T-helper 1 cell treated with Interleukin-12 subunit alpha and Interleukin-12 subunit beta and Interleukin-4 antibody, amounts not matched to agents 30 μg/mL and 1 μg/mL, for 36 hours (primary cell): ENCODE results near the gene BNIP2.
A peak's percentile ranks its signal among the peaks of the same experiment; 100 is the strongest.
"Not testable (repeated sequence)": the region's sequence is repeated elsewhere in the genome, so short reads cannot be mapped to it uniquely, and the experiment has no call there.

Experiments
- H3K27ac Mint-ChIP-seq: one replicate; pipeline ENCODE4 v1.8.0; 2021; ENCODE audit warnings: mild to moderate bottlenecking, mixed read lengths
- H3K27me3 Mint-ChIP-seq: one replicate; pipeline ENCODE4 v1.8.0; 2021; ENCODE audit warnings: low read depth, mixed read lengths
- H3K36me3 Mint-ChIP-seq: one replicate; pipeline ENCODE4 v1.8.0; 2021; ENCODE audit warnings: low read depth, mixed read lengths
- H3K4me1 Mint-ChIP-seq: one replicate; pipeline ENCODE4 v1.8.0; 2021; ENCODE audit warnings: low read depth, mixed read lengths
- H3K4me3 Mint-ChIP-seq: one replicate; pipeline ENCODE4 v1.8.0; 2021; ENCODE audit warnings: mild to moderate bottlenecking, moderate library complexity, mixed read lengths
- H3K9me3 Mint-ChIP-seq: one replicate; pipeline ENCODE4 v1.8.0; 2021; ENCODE audit warnings: mixed read lengths

BNIP2 gene

GRCh38 chr15:59674361-59674877 lies 14.7 kb downstream of the BNIP2 start:
- Mint-ChIP-seq H3K9me3 (no peaks in the 10 kb centered on the region), H3K36me3 (peaks cover 59% of the 10 kb centered on the region), H3K4me3 (no peak overlapping the region), H3K27ac (no peak overlapping the region), H3K4me1 (peaks cover 10% of the 10 kb centered on the region), H3K27me3 (no peaks in the 10 kb centered on the region)

- Mint-ChIP-seq H3K36me3 (peaks cover 35% of the 10 kb centered on the region), H3K27ac (no peak overlapping the region)
Observed at GRCh38 chr15:59668556-59668955, 20.6 kb downstream of the BNIP2 start.

GRCh38 chr15:59662260-59662659 lies 26.9 kb downstream of the BNIP2 start:
- no peak overlapping the region for H3K27ac Mint-ChIP-seq
- no peaks in the 10 kb centered on the region for H3K27me3 Mint-ChIP-seq

More at GRCh38 chr15:59668556-59668955, 20.6 kb downstream of the BNIP2 start:
- no peaks in the 10 kb centered on the region for H3K9me3 Mint-ChIP-seq
- no peak overlapping the region for H3K4me3 Mint-ChIP-seq
- H3K27me3 Mint-ChIP-seq = no peaks in the 10 kb centered on the region
- peaks cover 5% of the 10 kb centered on the region for H3K4me1 Mint-ChIP-seq

GRCh38 chr15:59659366-59659765 lies 29.8 kb downstream of the BNIP2 start:
- Mint-ChIP-seq H3K9me3 (no peaks in the 10 kb centered on the region), H3K4me1 (peaks cover 5% of the 10 kb centered on the region), H3K4me3 (no peak overlapping the region), H3K27me3 (no peaks in the 10 kb centered on the region), H3K27ac (no peak overlapping the region), H3K36me3 (peaks cover 13% of the 10 kb centered on the region)

More at GRCh38 chr15:59662260-59662659, 26.9 kb downstream of the BNIP2 start:
- Mint-ChIP-seq H3K36me3 (peaks cover 17% of the 10 kb centered on the region), H3K4me3 (no peak overlapping the region), H3K4me1 (peaks cover 3% of the 10 kb centered on the region), H3K9me3 (no peaks in the 10 kb centered on the region)

- Mint-ChIP-seq H3K36me3 (peaks cover 16% of the 10 kb centered on the region), H3K27ac (peak overlapping the region; percentile 88), H3K9me3 (peaks cover under 1% of the 10 kb centered on the region), H3K4me1 (peaks cover 9% of the 10 kb centered on the region), H3K4me3 (no peak overlapping the region), H3K27me3 (no peaks in the 10 kb centered on the region)
Observed at GRCh38 chr15:59657635-59658125, 31.4 kb downstream of the BNIP2 start.

- H3K36me3 Mint-ChIP-seq = peaks cover 16% of the 10 kb centered on the region
- H3K9me3 Mint-ChIP-seq = peaks cover 3% of the 10 kb centered on the region
- no peaks in the 10 kb centered on the region for H3K27me3 Mint-ChIP-seq
- peak within 1 kb of the TSS; percentile 88 for H3K27ac Mint-ChIP-seq
- H3K4me3 Mint-ChIP-seq = no peak within 1 kb of the TSS
- H3K4me1 Mint-ChIP-seq = peaks cover 12% of the 10 kb centered on the region
Observed at GRCh38 chr15:59656897-59657634, 32.1 kb downstream of the BNIP2 start, which contains the start of gene GTF2A2. TSS of gene GTF2A2 (minus strand) at chr15:59657515. CDS start at chr15:59652277, 5,238 bp downstream.

GRCh38 chr15:59654046-59654445 lies 35.1 kb downstream of the BNIP2 start:
- Mint-ChIP-seq H3K4me3 (no peak overlapping the region), H3K9me3 (peaks cover 3% of the 10 kb centered on the region), H3K4me1 (peaks cover 15% of the 10 kb centered on the region)

GRCh38 chr15:59649603-59650002 lies 39.5 kb downstream of the BNIP2 start:
- peaks cover 31% of the 10 kb centered on the region for H3K36me3 Mint-ChIP-seq
- no peak overlapping the region for H3K27ac Mint-ChIP-seq
- H3K27me3 Mint-ChIP-seq = no peaks in the 10 kb centered on the region
- H3K4me3 Mint-ChIP-seq = no peak overlapping the region
- peaks cover 13% of the 10 kb centered on the region for H3K4me1 Mint-ChIP-seq
- H3K9me3 Mint-ChIP-seq = peaks cover 3% of the 10 kb centered on the region

More at GRCh38 chr15:59654046-59654445, 35.1 kb downstream of the BNIP2 start:
- Mint-ChIP-seq H3K27ac (no peak overlapping the region), H3K27me3 (no peaks in the 10 kb centered on the region), H3K36me3 (peaks cover 21% of the 10 kb centered on the region)

- Mint-ChIP-seq H3K27ac (no peak overlapping the region), H3K4me3 (no peak overlapping the region), H3K9me3 (no peaks in the 10 kb centered on the region), H3K4me1 (peaks cover 6% of the 10 kb centered on the region), H3K27me3 (no peaks in the 10 kb centered on the region), H3K36me3 (peaks cover 27% of the 10 kb centered on the region)
Observed at GRCh38 chr15:59647085-59647484, 42.0 kb downstream of the BNIP2 start.

GRCh38 chr15:59646277-59646676 lies 42.8 kb downstream of the BNIP2 start:
- H3K36me3 Mint-ChIP-seq = peaks cover 22% of the 10 kb centered on the region
- H3K9me3 Mint-ChIP-seq = no peaks in the 10 kb centered on the region
- H3K4me3 Mint-ChIP-seq = no peak overlapping the region
- no peak overlapping the region for H3K27ac Mint-ChIP-seq
- no peaks in the 10 kb centered on the region for H3K27me3 Mint-ChIP-seq
- H3K4me1 Mint-ChIP-seq = peaks cover 6% of the 10 kb centered on the region

- H3K9me3 Mint-ChIP-seq, H3K27me3 Mint-ChIP-seq, H3K27ac Mint-ChIP-seq, H3K4me1 Mint-ChIP-seq, H3K4me3 Mint-ChIP-seq: not testable (repeated sequence)
- H3K36me3 Mint-ChIP-seq = peaks cover 23% of the 10 kb centered on the region
Observed at GRCh38 chr15:59645812-59646211, 43.3 kb downstream of the BNIP2 start.

GRCh38 chr15:59644756-59645155 lies 44.4 kb downstream of the BNIP2 start:
- H3K36me3 Mint-ChIP-seq = peaks cover 19% of the 10 kb centered on the region
- H3K4me1 Mint-ChIP-seq = peaks cover 4% of the 10 kb centered on the region
- H3K27me3 Mint-ChIP-seq = no peaks in the 10 kb centered on the region
- no peaks in the 10 kb centered on the region for H3K9me3 Mint-ChIP-seq
- H3K27ac Mint-ChIP-seq = no peak overlapping the region
- no peak overlapping the region for H3K4me3 Mint-ChIP-seq

GRCh38 chr15:59642351-59642750 lies 46.8 kb downstream of the BNIP2 start:
- Mint-ChIP-seq H3K27ac (no peak overlapping the region), H3K9me3 (no peaks in the 10 kb centered on the region), H3K4me3 (no peak overlapping the region), H3K36me3 (peaks cover 20% of the 10 kb centered on the region), H3K27me3 (no peaks in the 10 kb centered on the region), H3K4me1 (peaks cover 1% of the 10 kb centered on the region)

- H3K27ac Mint-ChIP-seq, H3K36me3 Mint-ChIP-seq, H3K9me3 Mint-ChIP-seq, H3K4me3 Mint-ChIP-seq, H3K4me1 Mint-ChIP-seq, H3K27me3 Mint-ChIP-seq: not testable (repeated sequence)
Observed at GRCh38 chr15:59637507-59637906, 51.6 kb downstream of the BNIP2 start.

- Mint-ChIP-seq H3K9me3 (no peaks in the 10 kb centered on the region), H3K4me3 (no peak overlapping the region), H3K36me3 (peaks cover 6% of the 10 kb centered on the region), H3K27me3 (peaks cover 5% of the 10 kb centered on the region), H3K4me1 (no peaks in the 10 kb centered on the region), H3K27ac (no peak overlapping the region)
Observed at GRCh38 chr15:59636184-59636583, 52.9 kb downstream of the BNIP2 start.
